NOMO-1 treated with dmso at 0.1 percent for 144 hours (cell line): Measurements from ENCODE around the gene YPEL4.

Source experiments
- DNase-seq: peaks from one replicate; lab custom pipeline; 2025; ENCODE audit not compliant: unreplicated experiment; lab: John Stamatoyannopoulos, UW

The YPEL4 gene

GRCh38 chr11:57634311-57634710 is 15.4 kb downstream of the YPEL4 start:
- DNase-seq = no peak

- DNase-seq = no peak
These were observed 16.2 kb downstream of the YPEL4 start for GRCh38 chr11:57633394-57634070.

GRCh38 chr11:57632116-57632515 is 17.6 kb downstream of the YPEL4 start:
- no peak for DNase-seq

- DNase-seq = no peak
These were observed 19.5 kb downstream of the YPEL4 start for GRCh38 chr11:57630171-57630570.

- no peak for DNase-seq
These were observed 22.8 kb downstream of the YPEL4 start for GRCh38 chr11:57626895-57627294.

- DNase-seq = no peak
These were observed 24.8 kb downstream of the YPEL4 start for GRCh38 chr11:57624864-57625263.

- DNase-seq = no peak
These were observed 27.4 kb downstream of the YPEL4 start for GRCh38 chr11:57622263-57622662.

- no peak for DNase-seq
These were observed 29.2 kb downstream of the YPEL4 start for GRCh38 chr11:57620467-57620866.

GRCh38 chr11:57619331-57619730 is 30.4 kb downstream of the YPEL4 start:
- no peak for DNase-seq

GRCh38 chr11:57618438-57618837 is 31.3 kb downstream of the YPEL4 start:
- DNase-seq = no peak

- DNase-seq = no peak
These were observed 33.1 kb downstream of the YPEL4 start for GRCh38 chr11:57616595-57616994.

GRCh38 chr11:57615308-57615707 is 34.4 kb downstream of the YPEL4 start:
- no peak for DNase-seq

- DNase-seq = no peak
These were observed 35.4 kb downstream of the YPEL4 start for GRCh38 chr11:57614234-57614772.

- DNase-seq = no peak
These were observed 39.5 kb downstream of the YPEL4 start for GRCh38 chr11:57610170-57610569.

- no peak for DNase-seq
These were observed 44.7 kb downstream of the YPEL4 start for GRCh38 chr11:57605028-57605420.

GRCh38 chr11:57604296-57605027 is 45.2 kb downstream of the YPEL4 start:
- no peak for DNase-seq

GRCh38 chr11:57601297-57601696 is 48.4 kb downstream of the YPEL4 start:
- no peak for DNase-seq

GRCh38 chr11:57599381-57599780 is 50.3 kb downstream of the YPEL4 start:
- no peak for DNase-seq

GRCh38 chr11:57598831-57599155 is 50.9 kb downstream of the YPEL4 start:
- no peak for DNase-seq

- no peak for DNase-seq
These were observed 51.5 kb downstream of the YPEL4 start for GRCh38 chr11:57597916-57598830.

- no peak for DNase-seq
These were observed 52.2 kb downstream of the YPEL4 start, which contains the start of gene SERPING1 for GRCh38 chr11:57597461-57597915. TSS of gene SERPING1 (plus strand) at chr11:57597685. CDS start at chr11:57598271, 586 bp downstream.
